Activated B cell treated with CpG ODN at 0.5 μM for 24 hours (primary cell): ENCODE measurements around the gene TEX35. TPM values are rescaled to one million over a fixed set of nuclear protein-coding genes. Genes with fewer than 3 reads are reported as not detected.

Source experiments
- ATAC-seq: fragments of 200-7000 bp; cut with Tn5 transposase; one replicate; pipeline ENCODE4 v1.10.0; 2021; ENCODE audit warnings: low read depth, mild to moderate bottlenecking, moderate library complexity
- CTCF ChIA-PET: fragments of 350-600 bp; sonication (Branson Sonifier 250); formaldehyde crosslinking; loops from one replicate; lab custom pipeline; 2021; ENCODE audit warnings: antibody characterized with exemption; lab: Charles Lee
- POLR2A ChIA-PET: fragments of 350-600 bp; sonication (Branson Sonifier 250); formaldehyde crosslinking; loops from one replicate; lab custom pipeline; 2021; ENCODE audit warnings: antibody characterized with exemption; lab: Charles Lee
- DNase-seq: peaks from one replicate; pipeline ENCODE4 v3.0.0; 2022
- H3K27ac Mint-ChIP-seq: one replicate; pipeline ENCODE4 v1.8.0; 2020; ENCODE audit warnings: mixed read lengths
- H3K27me3 Mint-ChIP-seq: one replicate; pipeline ENCODE4 v1.8.0; 2021; ENCODE audit warnings: mixed read lengths
- H3K36me3 Mint-ChIP-seq: one replicate; pipeline ENCODE4 v1.8.0; 2021; ENCODE audit warnings: low read depth, mixed read lengths
- H3K4me1 Mint-ChIP-seq: one replicate; pipeline ENCODE4 v1.8.0; 2021; ENCODE audit warnings: mixed read lengths
- H3K4me3 Mint-ChIP-seq: one replicate; pipeline ENCODE4 v1.8.0; 2020; ENCODE audit warnings: mild to moderate bottlenecking, mixed read lengths
- H3K9me3 Mint-ChIP-seq: one replicate; pipeline ENCODE4 v1.8.0; 2020; ENCODE audit warnings: mixed read lengths
- CTCF ChIP-seq: fragments of 200-600 bp; IDR thresholded peaks from one replicate; pipeline ENCODE4 v1.8.0; 2022; ENCODE audit warnings: antibody characterized with exemption, mild to moderate bottlenecking
- intact Hi-C: fragments of 100-400 bp; cut with micrococcal nuclease; formaldehyde crosslinking; loops from one replicate; pipeline ENCODE4 v1.15.1; 2024
- total RNA-seq: library from RNA; stranded (reverse); gene quantifications from 2 replicates; pipeline ENCODE4 v1.2.3, GENCODE V29; 2022

Gene TEX35
- total RNA-seq, 1 donor from 2014 or later = not detected

DNA sequence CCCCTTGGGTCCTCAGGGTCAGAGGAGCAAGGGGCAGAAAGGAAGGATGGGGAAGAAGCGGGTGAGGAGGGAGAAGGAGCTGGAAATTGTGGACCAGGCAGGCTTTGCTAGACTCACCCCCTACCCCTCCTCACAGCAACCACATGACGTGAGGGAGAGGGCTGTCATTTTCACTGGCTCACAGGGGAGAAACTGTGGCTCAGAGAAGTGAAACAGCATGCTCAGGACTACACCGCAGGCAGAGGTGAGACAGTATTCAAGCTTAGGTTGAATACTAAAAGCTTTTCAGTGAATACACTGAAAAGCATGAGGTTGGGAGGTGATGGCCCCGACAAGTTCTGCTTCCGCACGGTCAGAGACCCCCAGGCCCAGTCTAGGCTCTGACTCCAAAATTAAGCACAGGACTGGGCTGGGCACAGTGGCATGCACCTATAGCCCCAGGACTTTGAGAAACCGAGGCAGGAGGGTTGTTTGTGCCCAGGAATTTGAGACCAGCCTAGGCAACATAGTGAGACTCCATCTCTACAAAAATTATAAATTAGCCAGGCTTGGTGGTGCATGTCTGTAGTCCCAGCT, 14.9 kb upstream of the TEX35 start:
- no peak for TF ChIP-seq CTCF
- intact Hi-C loops = no loop called here
- peaks cover 2% of the 10 kb centered on the region for H3K4me1 Mint-ChIP-seq
- CTCF ChIA-PET = interaction anchor here (0.5 kb wide), 1 partner anchor 505 kb away, joined by 3 read pairs; no protein-coding TSS in a partner anchor
- H3K36me3 Mint-ChIP-seq = no peaks in the 10 kb centered on the region
- no peak overlapping the region for H3K4me3 Mint-ChIP-seq
- POLR2A ChIA-PET = no interaction called here
- no peak overlapping the region for H3K27ac Mint-ChIP-seq
- no peaks in the 10 kb centered on the region for H3K27me3 Mint-ChIP-seq
- no peak for ATAC-seq
- no peak for DNase-seq
- H3K9me3 Mint-ChIP-seq = no peaks in the 10 kb centered on the region

DNA sequence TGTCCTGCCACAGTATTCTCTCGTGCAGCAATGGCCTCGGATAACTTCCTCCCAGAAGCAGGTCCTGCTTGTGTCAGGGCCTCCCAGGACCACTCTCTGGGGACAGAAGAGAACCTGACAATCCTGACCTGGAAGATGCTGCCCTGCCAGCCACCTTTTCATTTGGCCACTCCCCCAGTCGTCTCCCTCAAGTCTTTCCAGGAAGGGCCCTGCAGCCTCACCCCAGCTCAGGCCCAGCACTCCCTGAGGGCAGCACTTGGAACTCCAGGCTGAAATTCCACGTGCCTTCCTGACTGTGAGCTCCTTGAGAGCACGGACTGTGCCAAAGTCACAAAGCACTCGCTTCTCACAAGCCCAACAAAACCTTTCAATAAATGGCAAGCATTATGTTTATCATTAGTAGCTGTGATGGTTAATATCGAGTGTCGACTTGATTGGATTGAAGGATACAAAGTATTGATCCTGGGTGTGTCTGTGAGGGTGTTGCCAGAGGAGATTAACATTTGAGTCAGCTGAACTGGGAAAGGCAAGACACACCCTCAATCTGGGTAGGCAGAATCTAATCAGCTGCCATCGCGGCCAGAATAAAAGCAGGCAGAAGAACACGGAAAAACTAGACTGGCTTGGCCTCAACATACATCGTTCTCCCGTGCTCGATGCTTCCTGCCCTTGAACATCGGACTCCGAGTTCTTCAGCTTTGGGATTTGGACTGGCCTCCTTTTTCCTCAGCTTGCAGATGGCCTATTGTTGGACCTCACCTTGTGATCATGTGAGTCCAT, 13.8 kb upstream of the TEX35 start:
- H3K27me3 Mint-ChIP-seq = no peaks in the 10 kb centered on the region
- no peak overlapping the region for H3K4me3 Mint-ChIP-seq
- ATAC-seq = no peak
- H3K9me3 Mint-ChIP-seq = no peaks in the 10 kb centered on the region
- peaks cover 2% of the 10 kb centered on the region for H3K4me1 Mint-ChIP-seq
- no peak overlapping the region for H3K27ac Mint-ChIP-seq
- H3K36me3 Mint-ChIP-seq = no peaks in the 10 kb centered on the region
- TF ChIP-seq CTCF = no peak
- ChIA-PET POLR2A (no interaction called here), CTCF (interaction anchor here (5.8 kb wide), 1 partner anchor 187 kb away, joined by 60 read pairs; no protein-coding TSS in a partner anchor)
- no peak for DNase-seq
- intact Hi-C loops = no loop called here

- DNase-seq (no peak), ATAC-seq (no peak)
- ChIA-PET CTCF (interaction anchor here (3.6 to 5.8 kb wide), 2 partner anchors 188 to 201 kb away, joined by 18 to 60 read pairs; no protein-coding TSS in a partner anchor), POLR2A (no interaction called here)
- intact Hi-C loops = loop anchor here (2.0 kb wide), 1 partner anchor 199 kb away; no protein-coding TSS in a partner anchor
- Mint-ChIP-seq H3K4me3 (no peak overlapping the region), H3K36me3 (no peaks in the 10 kb centered on the region), H3K27me3 (no peaks in the 10 kb centered on the region), H3K4me1 (peaks cover 2% of the 10 kb centered on the region), H3K9me3 (no peaks in the 10 kb centered on the region), H3K27ac (no peak overlapping the region)
- TF ChIP-seq CTCF = no peak
These were observed 12.7 kb upstream of the TEX35 start for GRCh38 chr1:178500091-178500770.

- TF ChIP-seq CTCF = no peak
- ATAC-seq = no peak
- H3K4me1 Mint-ChIP-seq = peaks cover 2% of the 10 kb centered on the region
- ChIA-PET CTCF (interaction anchor here (0.5 to 5.8 kb wide), 7 partner anchors 10 to 201 kb away, joined by 3 to 60 read pairs (median 3); no protein-coding TSS in a partner anchor), POLR2A (no interaction called here)
- no peak overlapping the region for H3K4me3 Mint-ChIP-seq
- H3K27ac Mint-ChIP-seq = no peak overlapping the region
- H3K9me3 Mint-ChIP-seq = no peaks in the 10 kb centered on the region
- H3K27me3 Mint-ChIP-seq = no peaks in the 10 kb centered on the region
- intact Hi-C loops = loop anchor here (1.0 to 2.0 kb wide), 2 partner anchors 192 to 200 kb away; no protein-coding TSS in a partner anchor
- no peak for DNase-seq
- H3K36me3 Mint-ChIP-seq = no peaks in the 10 kb centered on the region
These were observed 11.9 kb upstream of the TEX35 start for GRCh38 chr1:178500936-178501554.
